HEK293T (cell line): ENCODE data around the gene GNAT3.

Experiments
- CTCF ChIA-PET: fragments of 350-600 bp; formaldehyde crosslinking; extraction: SDS; loops from one replicate; lab custom pipeline; 2021; ENCODE audit warnings: antibody characterized with exemption, inconsistent platforms; lab: Yijun Ruan, JAX
- POLR2A ChIA-PET: fragments of 350-600 bp; formaldehyde crosslinking; extraction: SDS; loops from one replicate; lab custom pipeline; 2020; ENCODE audit warnings: antibody characterized with exemption, inconsistent platforms; lab: Yijun Ruan, JAX
- DNase-seq: peaks from one replicate; pipeline ENCODE4 v3.0.0; 2012; ENCODE audit warnings: mixed read lengths; ENCODE audit errors: extremely low spot score
- ARNT ChIP-seq: fragments of 450-650 bp; IDR thresholded peaks from 2 replicates; pipeline ENCODE4 v1.6.1; 2017; ENCODE audit warnings: mild to moderate bottlenecking
- BHLHE40 ChIP-seq: fragments of 450-650 bp; IDR thresholded peaks from 2 replicates; pipeline ENCODE4 v1.6.1; 2016; ENCODE audit warnings: mild to moderate bottlenecking, moderate library complexity, borderline replicate concordance
- CTBP1 ChIP-seq: fragments of 450-650 bp; IDR thresholded peaks from 2 replicates; pipeline ENCODE4 v1.6.1; 2016; ENCODE audit warnings: borderline replicate concordance
- ELF4 ChIP-seq: fragments of 450-650 bp; IDR thresholded peaks from 2 replicates; pipeline ENCODE4 v1.6.1; 2017; ENCODE audit warnings: antibody characterized with exemption
- FOXA1 ChIP-seq: fragments of 450-650 bp; IDR thresholded peaks from 2 replicates; pipeline ENCODE4 v1.6.1; 2016; ENCODE audit warnings: mild to moderate bottlenecking
- FOXK2 ChIP-seq: fragments of 450-650 bp; IDR thresholded peaks from 2 replicates; pipeline ENCODE4 v1.6.1; 2016; ENCODE audit warnings: mild to moderate bottlenecking
- FOXM1 ChIP-seq: fragments of 450-650 bp; IDR thresholded peaks from 2 replicates; pipeline ENCODE4 v1.6.1; 2017; ENCODE audit warnings: mild to moderate bottlenecking, borderline replicate concordance
- HDGF ChIP-seq: fragments of 450-650 bp; IDR thresholded peaks from 2 replicates; pipeline ENCODE4 v1.6.1; 2017; ENCODE audit warnings: antibody characterized with exemption, borderline replicate concordance
- L3MBTL2 ChIP-seq: fragments of 450-650 bp; conservative IDR thresholded peaks from 2 replicates; pipeline ENCODE4 v1.6.1; 2016; ENCODE audit warnings: mild to moderate bottlenecking
- LEF1 ChIP-seq: fragments of 450-650 bp; IDR thresholded peaks from 2 replicates; pipeline ENCODE4 v1.6.1; 2017; ENCODE audit warnings: mild to moderate bottlenecking, borderline replicate concordance
- NFRKB ChIP-seq: fragments of 450-650 bp; IDR thresholded peaks from 2 replicates; pipeline ENCODE4 v1.6.1; 2016; ENCODE audit warnings: mild to moderate bottlenecking, moderate library complexity
- PKNOX1 ChIP-seq: fragments of 450-650 bp; IDR thresholded peaks from 2 replicates; pipeline ENCODE4 v1.6.1; 2016
- SP1 ChIP-seq: fragments of 450-650 bp; IDR thresholded peaks from 2 replicates; pipeline ENCODE4 v1.6.1; 2017
- SUZ12 ChIP-seq: fragments of 450-650 bp; IDR thresholded peaks from 2 replicates; pipeline ENCODE4 v1.6.1; 2016; ENCODE audit warnings: mild to moderate bottlenecking
- TARDBP ChIP-seq: fragments of 450-650 bp; IDR thresholded peaks from 2 replicates; pipeline ENCODE4 v1.6.1; 2016
- ZNF384 ChIP-seq: fragments of 450-650 bp; IDR thresholded peaks from 2 replicates; pipeline ENCODE4 v1.6.1; 2016

GNAT3 gene

DNA sequence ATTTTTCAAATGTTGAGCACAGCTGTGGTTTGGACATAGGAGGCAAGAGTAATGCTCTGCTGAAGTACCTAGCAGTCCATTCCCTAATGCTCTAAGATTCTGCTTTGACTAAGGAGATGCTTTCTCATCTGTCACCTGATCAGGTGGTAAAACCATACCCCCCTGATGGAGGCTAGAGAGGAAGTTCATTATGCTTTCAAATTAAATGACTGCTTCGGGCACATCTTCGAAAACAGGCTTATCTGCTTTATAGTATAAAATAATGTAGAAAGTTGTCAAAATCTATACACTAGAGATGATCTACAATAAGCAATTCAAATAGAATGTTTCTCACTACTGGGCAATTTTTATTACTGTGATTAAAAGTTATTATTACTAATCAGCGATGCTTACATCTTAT, at the start of gene GNAT3:
Gene GNAT3, minus strand, starts transcription at position 101 of the 400 bp plus-strand sequence. CDS start 138 bp downstream, outside the sequence.
- ChIA-PET POLR2A (no interaction called here), CTCF (no interaction called here)
- no peak for DNase-seq
- TF ChIP-seq ZNF384 (no peak), NFRKB (no peak), L3MBTL2 (no peak), BHLHE40 (no peak), ELF4 (no peak), HDGF (no peak), SUZ12 (no peak), CTBP1 (no peak), TARDBP (no peak), LEF1 (no peak), FOXA1 (no peak), PKNOX1 (no peak), FOXK2 (no peak)

DNA sequence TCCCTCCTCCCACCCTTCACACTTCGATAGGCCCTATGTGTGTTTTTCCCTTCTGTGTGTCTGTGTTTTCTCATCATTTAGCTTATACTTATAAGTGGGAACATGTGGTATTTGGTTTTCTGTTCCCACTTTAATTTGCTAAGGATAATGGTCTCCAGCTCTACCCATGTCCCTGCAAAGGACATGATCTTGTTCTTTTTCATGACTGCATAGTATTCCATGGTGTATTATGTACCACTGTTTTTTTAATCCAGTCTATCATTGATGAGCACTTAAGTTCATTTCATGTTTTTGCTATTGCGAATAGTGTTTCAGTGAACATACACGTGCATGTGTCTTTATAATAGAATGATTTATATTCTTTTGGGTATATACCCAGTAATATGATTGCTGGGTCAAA, 46.3 kb upstream of the GNAT3 start:
- no peak for DNase-seq
- ChIA-PET CTCF (no interaction called here), POLR2A (no interaction called here)
- TF ChIP-seq SP1 (no peak), ZNF384 (no peak), PKNOX1 (no peak), NFRKB (no peak), ARNT (no peak), FOXA1 (no peak), FOXM1 (no peak), CTBP1 (no peak), HDGF (no peak), FOXK2 (no peak), ELF4 (no peak), BHLHE40 (no peak), TARDBP (no peak), SUZ12 (no peak)

DNA sequence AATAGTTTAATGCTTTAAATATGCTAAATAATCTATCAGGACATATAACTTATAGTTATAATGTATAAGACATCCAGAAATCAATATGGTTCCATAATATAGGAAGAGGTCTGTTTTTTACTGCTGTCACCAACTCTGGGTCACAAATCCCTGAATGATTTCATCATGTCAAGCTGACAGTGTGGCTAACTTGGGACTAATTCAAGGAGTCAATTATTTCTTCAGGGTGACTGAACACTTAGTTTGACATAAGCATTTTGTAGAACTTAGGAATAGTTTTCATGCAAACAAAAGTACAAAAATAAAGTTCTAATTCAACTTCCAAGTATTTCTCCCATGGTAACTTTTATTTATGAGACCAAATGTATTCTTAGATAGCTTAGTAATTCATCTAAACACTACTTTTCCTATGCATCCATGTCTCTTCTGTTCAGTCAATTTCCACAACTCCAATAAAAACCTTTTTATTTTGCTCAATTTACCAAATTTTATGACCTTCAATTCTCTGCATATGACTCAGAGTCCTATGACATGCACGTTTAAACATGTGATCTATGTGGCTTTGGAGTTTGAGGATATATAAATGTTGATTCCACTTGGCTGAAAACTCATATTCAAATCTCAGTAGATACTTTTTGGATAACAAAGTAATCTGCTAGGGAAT, 40.3 kb upstream of the GNAT3 start:
- DNase-seq: no peak
- ChIA-PET POLR2A (no interaction called here), CTCF (no interaction called here)
- TF ChIP-seq SP1: no peak
- no peak for TF ChIP-seq BHLHE40
- TF ChIP-seq FOXK2: no peak
- TF ChIP-seq FOXA1: no peak
- no peak for TF ChIP-seq PKNOX1
- no peak for TF ChIP-seq ZNF384
- no peak for TF ChIP-seq L3MBTL2
- no peak for TF ChIP-seq ARNT
- no peak for TF ChIP-seq HDGF
- TF ChIP-seq ELF4: no peak
- TF ChIP-seq FOXM1: no peak
- TF ChIP-seq CTBP1: no peak
- TF ChIP-seq TARDBP: no peak
- no peak for TF ChIP-seq NFRKB
- no peak for TF ChIP-seq LEF1

GRCh38 chr7:80550005-80550404, 38.1 kb upstream of the GNAT3 start:
- ChIA-PET CTCF (no interaction called here), POLR2A (no interaction called here)
- TF ChIP-seq TARDBP (no peak), CTBP1 (no peak), SP1 (no peak), FOXM1 (no peak), FOXK2 (no peak), HDGF (no peak)
- DNase-seq: no peak

GRCh38 chr7:80548840-80549530, 37.1 kb upstream of the GNAT3 start:
- POLR2A ChIA-PET: no interaction called here
- CTCF ChIA-PET: interaction anchor here (0.6 kb wide), 1 partner anchor 969 kb away, joined by 9 read pairs; no protein-coding TSS in a partner anchor
- DNase-seq: no peak
- no peak for TF ChIP-seq SUZ12
- no peak for TF ChIP-seq CTBP1
- TF ChIP-seq NFRKB: no peak
- TF ChIP-seq L3MBTL2: no peak
- no peak for TF ChIP-seq FOXM1
- TF ChIP-seq SP1: no peak
- TF ChIP-seq BHLHE40: no peak
- no peak for TF ChIP-seq HDGF
- TF ChIP-seq PKNOX1: no peak
- TF ChIP-seq ELF4: no peak
- no peak for TF ChIP-seq TARDBP
- no peak for TF ChIP-seq FOXA1
- no peak for TF ChIP-seq LEF1
- no peak for TF ChIP-seq FOXK2
- no peak for TF ChIP-seq ZNF384
- no peak for TF ChIP-seq ARNT

- ChIA-PET POLR2A (no interaction called here), CTCF (no interaction called here)
- DNase-seq: no peak
- TF ChIP-seq FOXM1: no peak
- TF ChIP-seq LEF1: no peak
- TF ChIP-seq FOXA1: no peak
- no peak for TF ChIP-seq NFRKB
- no peak for TF ChIP-seq CTBP1
- TF ChIP-seq BHLHE40: no peak
- no peak for TF ChIP-seq SP1
- no peak for TF ChIP-seq ZNF384
Measured at GRCh38 chr7:80542398-80542797, 30.5 kb upstream of the GNAT3 start.
